ENCODE measurements around the gene STXBP1.
"Not testable (repeated sequence)": the region's sequence is repeated elsewhere in the genome, so short reads cannot be mapped to it uniquely, and the experiment has no call there.

Gene STXBP1

DNA sequence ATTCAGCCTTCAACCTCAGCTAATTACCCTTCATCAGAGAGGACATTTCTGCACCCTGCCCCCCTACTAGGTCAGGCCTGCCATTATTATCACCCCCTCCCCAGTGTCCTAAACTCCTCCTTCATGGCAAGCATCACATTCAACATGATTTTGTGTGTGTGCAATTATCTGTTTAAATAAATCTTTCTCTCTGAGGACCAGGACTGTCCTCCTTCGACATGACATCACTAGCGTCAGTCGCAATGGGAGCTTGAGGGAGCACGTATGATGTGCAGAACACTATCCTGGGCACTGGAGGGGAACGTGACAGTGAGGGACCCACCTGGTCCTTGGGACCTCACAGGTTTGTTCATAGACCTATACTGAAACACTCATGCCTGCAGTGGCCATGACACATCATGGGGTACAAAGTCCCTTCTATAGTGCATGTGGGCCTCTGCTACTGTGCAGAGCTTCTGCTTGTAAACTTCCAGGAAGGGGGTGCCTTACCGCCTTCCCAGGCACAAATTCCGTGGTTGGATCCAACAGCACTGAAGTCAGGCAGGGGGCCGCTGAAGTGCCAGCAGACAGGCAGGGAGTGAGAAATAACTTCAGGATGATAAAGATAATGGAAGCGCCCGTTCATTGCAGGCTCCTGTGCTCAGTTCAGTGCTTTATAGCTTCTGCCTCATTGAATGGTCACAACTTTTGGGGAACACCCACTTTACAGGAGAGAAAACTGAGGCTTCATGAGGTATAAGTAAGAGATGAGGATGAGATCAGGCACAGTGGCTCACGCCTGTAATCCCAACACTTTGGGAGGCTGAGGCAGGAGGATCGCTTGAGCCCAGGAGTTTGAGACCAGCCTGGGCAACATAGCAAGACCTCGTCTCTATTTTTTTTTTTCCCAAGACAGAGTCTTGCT is 36.0 kb upstream of the STXBP1 start:
- Histone ChIP-seq H3K4me3 (ENCODE audit: low read length) (no peak overlapping the region), H3K36me3 (replicated peaks; ENCODE audit: low read depth, low read length) (no peaks in the 10 kb centered on the region), H2AFZ (ENCODE audit: low read depth, low read length) (no peak overlapping the region), H3K4me2 (ENCODE audit: low read length) (no peak overlapping the region), H3K27ac (ENCODE audit: low read length) (no peak overlapping the region), H4K20me1 (ENCODE audit: insufficient read depth, low read length) (no peaks in the 10 kb centered on the region), H3K27me3 (ENCODE audit: low read depth, low read length) (peaks cover 2% of the 10 kb centered on the region; the same call in 1 of the 2 replicates), H3K79me2 (ENCODE audit: low read length) (no peaks in the 10 kb centered on the region), H3K4me1 (ENCODE audit: low read length) (peaks cover 15% of the 10 kb centered on the region), H3K9me3 (ENCODE audit: insufficient read depth, low read length) (no peaks in the 10 kb centered on the region), H3K9ac (ENCODE audit: low read length) (no peak overlapping the region)
- TF ChIP-seq, protein P1, sequence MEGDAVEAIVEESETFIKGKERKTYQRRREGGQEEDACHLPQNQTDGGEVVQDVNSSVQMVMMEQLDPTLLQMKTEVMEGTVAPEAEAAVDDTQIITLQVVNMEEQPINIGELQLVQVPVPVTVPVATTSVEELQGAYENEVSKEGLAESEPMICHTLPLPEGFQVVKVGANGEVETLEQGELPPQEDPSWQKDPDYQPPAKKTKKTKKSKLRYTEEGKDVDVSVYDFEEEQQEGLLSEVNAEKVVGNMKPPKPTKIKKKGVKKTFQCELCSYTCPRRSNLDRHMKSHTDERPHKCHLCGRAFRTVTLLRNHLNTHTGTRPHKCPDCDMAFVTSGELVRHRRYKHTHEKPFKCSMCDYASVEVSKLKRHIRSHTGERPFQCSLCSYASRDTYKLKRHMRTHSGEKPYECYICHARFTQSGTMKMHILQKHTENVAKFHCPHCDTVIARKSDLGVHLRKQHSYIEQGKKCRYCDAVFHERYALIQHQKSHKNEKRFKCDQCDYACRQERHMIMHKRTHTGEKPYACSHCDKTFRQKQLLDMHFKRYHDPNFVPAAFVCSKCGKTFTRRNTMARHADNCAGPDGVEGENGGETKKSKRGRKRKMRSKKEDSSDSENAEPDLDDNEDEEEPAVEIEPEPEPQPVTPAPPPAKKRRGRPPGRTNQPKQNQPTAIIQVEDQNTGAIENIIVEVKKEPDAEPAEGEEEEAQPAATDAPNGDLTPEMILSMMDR (IDR thresholded peaks at IDR 0.05; ENCODE audit: low read depth, low read length): no peak
- no peak for TF ChIP-seq EZH2phosphoT487 (IDR thresholded peaks at IDR 0.05; ENCODE audit: low read depth)

DNA sequence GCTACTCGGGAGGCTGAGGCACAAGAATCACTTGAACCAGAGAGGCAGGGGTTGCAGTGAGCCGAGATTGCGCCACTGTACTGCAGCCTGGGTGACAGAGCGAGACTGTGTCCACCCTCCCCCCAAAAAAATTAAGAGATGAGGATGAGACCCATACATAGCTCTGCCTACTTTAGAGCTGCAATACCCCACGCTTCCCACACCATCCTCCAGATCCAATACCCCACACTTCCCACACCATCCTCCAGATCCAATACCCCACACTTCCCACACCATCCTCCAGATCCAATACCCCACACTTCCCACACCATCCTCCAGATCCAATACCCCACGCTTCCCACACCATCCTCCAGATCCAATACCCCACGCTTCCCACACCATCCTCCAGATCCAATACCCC is 34.9 kb upstream of the STXBP1 start:
- H3K9ac ChIP-seq (ENCODE audit: low read length); H3K27ac ChIP-seq (ENCODE audit: low read length); H2AFZ ChIP-seq (ENCODE audit: low read depth, low read length); H3K79me2 ChIP-seq (ENCODE audit: low read length); H3K4me3 ChIP-seq (ENCODE audit: low read length); H4K20me1 ChIP-seq (ENCODE audit: insufficient read depth, low read length); H3K27me3 ChIP-seq (ENCODE audit: low read depth, low read length); H3K4me2 ChIP-seq (ENCODE audit: low read length); H3K9me3 ChIP-seq (ENCODE audit: insufficient read depth, low read length); H3K36me3 ChIP-seq (replicated peaks; ENCODE audit: low read depth, low read length): not testable (repeated sequence)
- H3K4me1 ChIP-seq (ENCODE audit: low read length): peaks cover 15% of the 10 kb centered on the region

DNA sequence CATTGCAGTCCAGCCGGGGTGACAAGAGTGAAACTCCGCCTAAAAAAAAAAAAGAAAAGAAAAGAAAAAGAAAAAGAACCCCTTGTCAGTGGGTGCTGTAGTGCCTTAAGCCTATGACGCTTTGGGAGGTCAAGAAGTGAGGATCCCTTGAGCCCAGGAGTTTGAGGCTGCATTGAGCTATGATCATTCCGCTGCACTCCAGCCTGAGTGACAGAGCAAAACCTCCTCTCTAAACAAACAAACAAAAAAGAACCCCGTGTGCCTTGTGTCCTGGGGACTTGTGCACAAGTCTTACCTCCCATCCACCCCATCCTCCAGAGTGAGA is 33.5 kb upstream of the STXBP1 start:
- Histone ChIP-seq H3K36me3 (replicated peaks; ENCODE audit: low read depth, low read length) (no peaks in the 10 kb centered on the region), H3K79me2 (ENCODE audit: low read length) (no peaks in the 10 kb centered on the region), H2AFZ (ENCODE audit: low read depth, low read length) (no peak overlapping the region), H3K9me3 (ENCODE audit: insufficient read depth, low read length) (no peaks in the 10 kb centered on the region), H3K9ac (ENCODE audit: low read length) (no peak overlapping the region), H3K27me3 (ENCODE audit: low read depth, low read length) (peaks cover 5% of the 10 kb centered on the region), H3K27ac (ENCODE audit: low read length) (no peak overlapping the region), H3K4me2 (ENCODE audit: low read length) (no peak overlapping the region), H4K20me1 (ENCODE audit: insufficient read depth, low read length) (no peaks in the 10 kb centered on the region), H3K4me1 (ENCODE audit: low read length) (peaks cover 15% of the 10 kb centered on the region), H3K4me3 (ENCODE audit: low read length) (no peak overlapping the region)
- TF ChIP-seq, protein P1 (IDR thresholded peaks at IDR 0.05; ENCODE audit: low read depth, low read length): no peak
- TF ChIP-seq EZH2phosphoT487 (IDR thresholded peaks at IDR 0.05; ENCODE audit: low read depth): no peak

DNA sequence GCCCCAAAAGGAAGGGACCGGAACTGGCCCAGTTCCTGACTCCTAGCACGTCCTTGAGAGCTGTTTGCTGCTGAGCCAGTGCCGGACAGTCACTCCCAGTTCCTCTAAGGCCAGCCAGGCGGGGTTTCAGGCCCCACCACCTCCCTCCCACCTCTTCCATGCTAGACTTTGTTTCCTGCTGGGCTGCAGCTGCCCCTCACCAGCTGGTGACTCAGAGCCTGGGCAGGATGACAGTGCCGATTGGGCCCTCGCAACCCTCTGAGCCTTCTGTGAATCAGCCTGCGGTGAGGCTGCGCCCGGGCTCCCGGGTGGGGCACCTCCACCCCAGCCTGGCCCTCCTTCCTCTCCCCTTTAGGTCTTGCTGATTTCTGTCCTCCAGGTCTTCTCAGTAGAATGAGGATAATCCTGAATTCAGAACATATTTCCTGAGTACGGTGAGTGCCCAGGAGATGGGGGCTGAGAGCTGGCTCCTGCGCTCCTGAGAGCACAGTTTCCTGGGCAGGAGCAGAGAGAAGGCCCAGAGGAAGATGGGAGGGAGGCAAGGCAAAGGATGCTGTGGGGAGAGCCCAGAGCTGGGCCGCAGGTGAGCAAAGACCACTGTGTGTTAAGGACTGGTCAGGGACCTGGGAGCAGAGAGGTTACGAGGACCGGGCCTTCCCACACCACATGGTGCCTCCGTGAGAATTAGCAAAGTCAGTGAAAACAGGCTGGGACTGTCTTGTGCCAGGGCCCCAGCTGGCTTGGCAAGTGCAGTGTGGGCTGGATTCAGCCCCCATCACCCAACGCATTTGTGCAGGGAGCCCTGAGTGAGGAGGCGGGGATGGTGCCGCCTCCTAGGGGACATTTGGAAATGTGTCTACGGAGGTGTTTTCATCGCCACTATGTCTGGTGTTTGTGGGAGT is 32.9 kb upstream of the STXBP1 start:
- TF ChIP-seq, protein P1 (IDR thresholded peaks at IDR 0.05; ENCODE audit: low read depth, low read length): no peak
- TF ChIP-seq EZH2phosphoT487 (IDR thresholded peaks at IDR 0.05; ENCODE audit: low read depth): no peak
- H3K27ac ChIP-seq (ENCODE audit: low read length): no peak overlapping the region
- H4K20me1 ChIP-seq (ENCODE audit: insufficient read depth, low read length): no peaks in the 10 kb centered on the region
- no peaks in the 10 kb centered on the region for H3K36me3 ChIP-seq (replicated peaks; ENCODE audit: low read depth, low read length)
- H3K9ac ChIP-seq (ENCODE audit: low read length): no peak overlapping the region
- peaks cover 15% of the 10 kb centered on the region for H3K4me1 ChIP-seq (ENCODE audit: low read length)
- no peak overlapping the region for H3K4me3 ChIP-seq (ENCODE audit: low read length)
- peaks cover 6% of the 10 kb centered on the region for H3K27me3 ChIP-seq (ENCODE audit: low read depth, low read length)
- no peaks in the 10 kb centered on the region for H3K9me3 ChIP-seq (ENCODE audit: insufficient read depth, low read length)
- H2AFZ ChIP-seq (ENCODE audit: low read depth, low read length): no peak overlapping the region
- H3K4me2 ChIP-seq (ENCODE audit: low read length): no peak overlapping the region
- H3K79me2 ChIP-seq (ENCODE audit: low read length): no peaks in the 10 kb centered on the region
